Neural cell (in vitro differentiated cells): ENCODE results near the gene PUM2.

Experiments used
- EP300 ChIP-seq: fragments of 450-650 bp; conservative IDR thresholded peaks from 2 replicates; pipeline ENCODE4 v1.6.1; 2014; ENCODE audit warnings: antibody characterized with exemption, mild to moderate bottlenecking, moderate library complexity; ENCODE audit not compliant: poor library complexity, severe bottlenecking
- MXI1 ChIP-seq: fragments of 450-650 bp; conservative IDR thresholded peaks from 2 replicates; pipeline ENCODE4 v1.6.1; 2014; ENCODE audit warnings: antibody characterized with exemption, mild to moderate bottlenecking; ENCODE audit not compliant: poor library complexity, severe bottlenecking
- POLR2AphosphoS5 ChIP-seq: IDR thresholded peaks from 2 replicates; pipeline ENCODE4 v1.6.1; 2012
- RAD21 ChIP-seq: fragments of 450-650 bp; conservative IDR thresholded peaks from 2 replicates; pipeline ENCODE4 v1.6.1; 2014; ENCODE audit warnings: antibody characterized with exemption, mild to moderate bottlenecking, moderate library complexity
- REST ChIP-seq: IDR thresholded peaks from 2 replicates; pipeline ENCODE4 v1.6.1; 2012; ENCODE audit warnings: borderline replicate concordance
- TAF1 ChIP-seq: IDR thresholded peaks from 2 replicates; pipeline ENCODE4 v1.6.1; 2012; ENCODE audit warnings: low read depth
- TF ChIP-seq, protein P1 (sequence below): fragments of 450-650 bp; IDR thresholded peaks from 2 replicates; pipeline ENCODE4 v1.5.1; 2014; ENCODE audit warnings: antibody characterized with exemption, mild to moderate bottlenecking, moderate library complexity; ENCODE audit not compliant: poor library complexity, severe bottlenecking

- TF ChIP-seq, protein P1, sequence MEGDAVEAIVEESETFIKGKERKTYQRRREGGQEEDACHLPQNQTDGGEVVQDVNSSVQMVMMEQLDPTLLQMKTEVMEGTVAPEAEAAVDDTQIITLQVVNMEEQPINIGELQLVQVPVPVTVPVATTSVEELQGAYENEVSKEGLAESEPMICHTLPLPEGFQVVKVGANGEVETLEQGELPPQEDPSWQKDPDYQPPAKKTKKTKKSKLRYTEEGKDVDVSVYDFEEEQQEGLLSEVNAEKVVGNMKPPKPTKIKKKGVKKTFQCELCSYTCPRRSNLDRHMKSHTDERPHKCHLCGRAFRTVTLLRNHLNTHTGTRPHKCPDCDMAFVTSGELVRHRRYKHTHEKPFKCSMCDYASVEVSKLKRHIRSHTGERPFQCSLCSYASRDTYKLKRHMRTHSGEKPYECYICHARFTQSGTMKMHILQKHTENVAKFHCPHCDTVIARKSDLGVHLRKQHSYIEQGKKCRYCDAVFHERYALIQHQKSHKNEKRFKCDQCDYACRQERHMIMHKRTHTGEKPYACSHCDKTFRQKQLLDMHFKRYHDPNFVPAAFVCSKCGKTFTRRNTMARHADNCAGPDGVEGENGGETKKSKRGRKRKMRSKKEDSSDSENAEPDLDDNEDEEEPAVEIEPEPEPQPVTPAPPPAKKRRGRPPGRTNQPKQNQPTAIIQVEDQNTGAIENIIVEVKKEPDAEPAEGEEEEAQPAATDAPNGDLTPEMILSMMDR: no peak
- no peak for TF ChIP-seq POLR2AphosphoS5
- no peak for TF ChIP-seq EP300
- no peak for TF ChIP-seq TAF1
- no peak for TF ChIP-seq MXI1
- TF ChIP-seq RAD21: no peak
- TF ChIP-seq REST: no peak
These were observed 137.7 kb downstream of the PUM2 start for GRCh38 chr2:20212871-20213503.
